CD4-positive, alpha-beta T cell (primary cell): ENCODE results near the gene TMEM151B. TPM values are rescaled to one million over a fixed set of nuclear protein-coding genes. Genes with fewer than 3 reads are reported as not detected.
A peak's percentile ranks its signal among the peaks of the same experiment; 100 is the strongest.

Experiments
- ATAC-seq: fragments of 200-7000 bp; cut with Tn5 transposase; one replicate; pipeline ENCODE4 v1.10.0; 2022; ENCODE audit warnings: mild to moderate bottlenecking; ENCODE audit not compliant: poor library complexity
- CTCF ChIA-PET: fragments of 350-600 bp; sonication (Branson Sonifier 250); formaldehyde crosslinking; loops from one replicate; lab custom pipeline; 2021; ENCODE audit warnings: antibody characterized with exemption, inconsistent platforms; lab: Charles Lee
- POLR2A ChIA-PET: fragments of 350-600 bp; sonication (Branson Sonifier 250); formaldehyde crosslinking; loops from one replicate; lab custom pipeline; 2021; ENCODE audit warnings: antibody characterized with exemption, inconsistent platforms; lab: Charles Lee
- DNase-seq, 14 experiments: peaks; one replicate each; pipeline ENCODE4 v3.0.0-alpha.2; 2013 to 2020; ENCODE audit warnings: mixed read lengths in 2 of 14
- H3K27ac ChIP-seq, 2 donors: one replicate each; pipeline versions ENCODE4 v1.5.1 to v1.7.0; 2013; ENCODE audit warnings: low read length in 2 of 2, low read depth in 1 of 2, mild to moderate bottlenecking in 1 of 2
- H3K27me3 ChIP-seq, 2 experiments: 1 replicate in 1 of 2; 2 replicates in 1 of 2; pipeline versions ENCODE4 v1.6.1 to v1.7.0; 2013; ENCODE audit warnings: low read length in 2 of 2, control low read depth in 1 of 2, mild to moderate bottlenecking in 1 of 2, moderate library complexity in 1 of 2; ENCODE audit not compliant: insufficient read depth in 2 of 2, control insufficient read depth in 1 of 2
- H3K36me3 ChIP-seq: one replicate; pipeline ENCODE4 v1.6.1; 2013; ENCODE audit warnings: low read length, control low read depth; ENCODE audit not compliant: insufficient read depth
- H3K4me1 ChIP-seq: one replicate; pipeline ENCODE4 v1.6.1; 2013; ENCODE audit warnings: low read length, control low read depth; ENCODE audit not compliant: insufficient read depth
- H3K4me3 ChIP-seq: one replicate; pipeline ENCODE4 v1.5.1; 2013; ENCODE audit warnings: mild to moderate bottlenecking, low read length, moderate library complexity
- H3K9me3 ChIP-seq, 2 experiments: 1 replicate in 1 of 2; 2 replicates in 1 of 2; pipeline versions ENCODE4 v1.6.1 to v1.7.0; 2013; ENCODE audit warnings: low read length in 2 of 2, mild to moderate bottlenecking in 2 of 2, control low read depth in 1 of 2, moderate library complexity in 1 of 2; ENCODE audit not compliant: control insufficient read depth in 1 of 2, insufficient read depth in 1 of 2
- H3K27ac Mint-ChIP-seq: one replicate; pipeline ENCODE4 v1.8.0; 2020; ENCODE audit warnings: mixed read lengths
- H3K27me3 Mint-ChIP-seq: one replicate; pipeline ENCODE4 v1.8.0; 2021; ENCODE audit warnings: mixed read lengths
- H3K36me3 Mint-ChIP-seq: one replicate; pipeline ENCODE4 v1.8.0; 2021; ENCODE audit warnings: low read depth, mixed read lengths
- H3K4me1 Mint-ChIP-seq: one replicate; pipeline ENCODE4 v1.8.0; 2021; ENCODE audit warnings: low read depth, mixed read lengths
- H3K4me3 Mint-ChIP-seq: one replicate; pipeline ENCODE4 v1.8.0; 2020; ENCODE audit warnings: mild to moderate bottlenecking, mixed read lengths
- H3K9me3 Mint-ChIP-seq: one replicate; pipeline ENCODE4 v1.8.0; 2020; ENCODE audit warnings: mixed read lengths
- intact Hi-C, 2 experiments: fragments of 100-400 bp; cut with DNase I in 1 of 2; cut with micrococcal nuclease in 1 of 2; formaldehyde crosslinking; loops; one replicate each; pipeline versions ENCODE4 v1.15.1 to v1.9.0; 2023 to 2025; cut with DNase I, micrococcal nuclease
- total RNA-seq, 174 experiments: library from RNA in 2 of 174; stranded (reverse) in 2 of 174; gene quantifications; one replicate each; pipeline ENCODE4 v1.2.3 and lab custom pipeline; 2021 to 2026
- TF ChIP-seq, protein P1 (sequence below): fragments of 200-600 bp; IDR thresholded peaks from one replicate; pipeline ENCODE4 v1.8.0; 2022; ENCODE audit warnings: antibody characterized with exemption, mild to moderate bottlenecking

The TMEM151B gene
- total RNA-seq, 2 experiments from 2014 or later = not detected

DNA sequence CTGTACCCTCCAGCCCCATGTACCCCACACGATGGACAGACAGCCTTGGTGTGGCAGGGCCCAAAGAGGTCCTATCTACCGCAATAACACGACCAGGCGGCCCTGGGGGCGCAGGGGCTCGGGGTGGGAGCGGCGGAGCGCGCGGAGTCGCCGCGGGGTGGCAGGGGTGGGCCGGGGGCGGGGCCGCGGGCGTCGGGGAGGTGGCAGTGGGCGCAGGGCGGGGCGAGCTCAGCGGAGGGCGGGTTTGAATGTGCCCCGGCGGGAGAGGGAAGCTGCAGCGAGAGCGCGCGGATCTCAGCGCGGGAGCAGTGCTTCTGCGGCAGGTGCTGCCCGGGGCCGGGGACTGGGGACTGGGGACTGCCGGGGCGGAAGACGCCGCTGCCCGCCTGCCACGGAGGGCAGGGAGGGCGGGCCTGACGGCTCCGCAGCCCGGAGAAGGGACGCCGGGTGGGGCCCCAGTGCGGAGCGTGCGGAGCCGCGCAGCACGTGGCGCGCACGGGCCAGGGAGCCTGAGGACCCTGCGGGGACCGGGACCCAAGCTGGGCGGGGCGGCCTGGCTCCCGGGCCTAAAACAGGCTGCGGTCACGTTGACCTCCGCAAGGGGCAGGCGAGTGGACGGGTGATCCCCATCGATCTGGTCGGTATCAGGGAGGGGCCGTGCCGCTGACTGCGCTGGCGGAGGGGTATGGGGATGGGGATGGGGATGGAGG, 46.8 kb upstream of the TMEM151B start, which contains the start of gene SLC29A1:
Gene SLC29A1, plus strand, starts transcription at position 277 of the 710 bp plus-strand sequence. CDS start 3,719 bp downstream, outside the sequence.
- intact Hi-C loops = loop anchor here (2.0 to 10.0 kb wide), 4 partner anchors 13 to 589 kb away; partner anchors contain the start of genes SLC35B2 (in 2 of the 2), MAD2L1BP (in 1 of the 2), MRPL14 (in 1 of the 2) and TMEM63B (in 1 of the 2)
- Mint-ChIP-seq H3K36me3 (no peaks in the 10 kb centered on the region), H3K27me3 (no peaks in the 10 kb centered on the region), H3K4me1 (peaks cover 30% of the 10 kb centered on the region), H3K27ac (no peak within 1 kb of the TSS), H3K9me3 (no peaks in the 10 kb centered on the region), H3K4me3 (peak within 1 kb of the TSS; percentile 84)
- H3K9me3 ChIP-seq = no peaks in the 10 kb centered on the region
- H3K27ac ChIP-seq = no peak within 1 kb of the TSS
- TF ChIP-seq, protein P1, sequence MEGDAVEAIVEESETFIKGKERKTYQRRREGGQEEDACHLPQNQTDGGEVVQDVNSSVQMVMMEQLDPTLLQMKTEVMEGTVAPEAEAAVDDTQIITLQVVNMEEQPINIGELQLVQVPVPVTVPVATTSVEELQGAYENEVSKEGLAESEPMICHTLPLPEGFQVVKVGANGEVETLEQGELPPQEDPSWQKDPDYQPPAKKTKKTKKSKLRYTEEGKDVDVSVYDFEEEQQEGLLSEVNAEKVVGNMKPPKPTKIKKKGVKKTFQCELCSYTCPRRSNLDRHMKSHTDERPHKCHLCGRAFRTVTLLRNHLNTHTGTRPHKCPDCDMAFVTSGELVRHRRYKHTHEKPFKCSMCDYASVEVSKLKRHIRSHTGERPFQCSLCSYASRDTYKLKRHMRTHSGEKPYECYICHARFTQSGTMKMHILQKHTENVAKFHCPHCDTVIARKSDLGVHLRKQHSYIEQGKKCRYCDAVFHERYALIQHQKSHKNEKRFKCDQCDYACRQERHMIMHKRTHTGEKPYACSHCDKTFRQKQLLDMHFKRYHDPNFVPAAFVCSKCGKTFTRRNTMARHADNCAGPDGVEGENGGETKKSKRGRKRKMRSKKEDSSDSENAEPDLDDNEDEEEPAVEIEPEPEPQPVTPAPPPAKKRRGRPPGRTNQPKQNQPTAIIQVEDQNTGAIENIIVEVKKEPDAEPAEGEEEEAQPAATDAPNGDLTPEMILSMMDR = no peak
- peak within 1 kb of the TSS; percentile 55 for H3K4me3 ChIP-seq
- peaks cover 4% of the 10 kb centered on the region in 2 experiments for H3K27me3 ChIP-seq
- ChIA-PET CTCF (interaction anchor here (0.8 to 1.8 kb wide), 8 partner anchors 11 to 89 kb away, joined by 3 to 7 read pairs (median 4); partner anchors contain the start of genes AARS2, HSP90AB1 and SLC35B2), POLR2A (interaction anchor here (0.5 to 5.8 kb wide), 7 partner anchors 14 to 46 kb away, joined by 3 to 62 read pairs (median 5); partner anchors contain the start of genes HSP90AB1, SLC35B2 and TMEM151B)
- DNase-seq = peak; percentile 72 to 92 (median 82)
- H3K36me3 ChIP-seq = no peaks in the 10 kb centered on the region
- peak; percentile 88 for ATAC-seq
- peaks cover 38% of the 10 kb centered on the region for H3K4me1 ChIP-seq

DNA sequence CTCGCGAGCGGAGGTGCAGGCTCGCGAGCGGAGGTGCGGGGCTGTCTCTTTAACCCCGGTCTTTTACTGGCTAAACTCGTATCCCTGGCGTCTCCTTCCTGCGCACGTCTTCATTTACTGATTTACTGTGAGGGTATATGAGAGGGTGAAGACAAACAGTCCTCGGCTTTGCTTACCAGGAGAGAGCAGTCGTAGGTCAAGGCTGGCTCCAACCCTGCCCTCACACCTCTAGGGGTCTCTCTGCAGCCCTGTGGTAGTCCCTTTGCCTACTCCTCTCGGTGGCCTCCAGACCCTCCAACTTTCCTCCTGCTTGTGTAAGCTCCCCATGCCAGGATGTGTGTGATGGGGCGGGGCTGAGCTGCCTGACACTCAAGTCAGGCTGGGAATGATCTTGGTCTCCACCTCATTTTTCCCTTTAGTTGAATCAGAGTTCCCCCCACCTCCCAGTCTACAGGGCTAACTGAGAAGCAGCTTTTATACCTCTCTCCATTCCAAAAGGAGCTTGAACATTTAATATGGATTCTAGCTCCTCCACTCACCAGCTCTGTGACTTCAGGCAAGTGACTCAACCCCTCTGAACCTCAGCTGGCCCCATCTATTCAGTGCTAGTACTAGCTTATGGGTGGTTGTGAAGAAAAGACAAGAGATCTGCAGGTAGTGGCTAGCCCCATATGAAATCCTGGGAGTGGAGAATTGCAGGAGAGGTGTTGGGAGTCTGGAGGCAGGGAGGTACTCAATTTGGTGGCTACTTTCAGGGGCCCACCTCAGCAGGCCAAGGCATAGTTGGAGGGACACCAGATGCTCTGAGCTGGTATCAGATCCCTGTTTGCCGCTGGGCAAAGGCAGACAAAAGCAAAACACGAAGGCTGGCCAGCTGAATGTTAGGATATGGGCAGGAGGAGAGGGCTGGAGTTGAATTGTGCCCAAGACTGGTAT, 46.0 kb upstream of the TMEM151B start:
- intact Hi-C loops = loop anchor here (2.0 to 10.0 kb wide), 3 partner anchors 33 to 589 kb away; partner anchors contain the start of genes SLC35B2 (in 2 of the 2), MAD2L1BP (in 1 of the 2), MRPL14 (in 1 of the 2) and TMEM63B (in 1 of the 2)

More for the DNA sequence above, 46.0 kb upstream of the TMEM151B start:
- POLR2A ChIA-PET = interaction anchor here (0.5 to 5.8 kb wide), 6 partner anchors 13 to 52 kb away, joined by 3 to 62 read pairs (median 4); partner anchors contain the start of genes HSP90AB1, SLC35B2 and TMEM151B
- Mint-ChIP-seq H3K36me3 (no peaks in the 10 kb centered on the region), H3K27me3 (no peaks in the 10 kb centered on the region), H3K4me1 (peaks cover 28% of the 10 kb centered on the region), H3K27ac (no peak overlapping the region), H3K4me3 (peak overlapping the region; percentile 84), H3K9me3 (no peaks in the 10 kb centered on the region)
- TF ChIP-seq, protein P1 = no peak
- peak overlapping the region; percentile 55 for H3K4me3 ChIP-seq
- H3K36me3 ChIP-seq = no peaks in the 10 kb centered on the region
- peaks cover under 1 to 1% of the 10 kb centered on the region in 2 experiments for H3K27me3 ChIP-seq
- H3K27ac ChIP-seq = no peak overlapping the region
- CTCF ChIA-PET = interaction anchor here (0.6 to 1.8 kb wide), 9 partner anchors 11 to 89 kb away, joined by 3 to 7 read pairs (median 4); partner anchors contain the start of genes AARS2, HSP90AB1 and SLC35B2
- peaks cover 33% of the 10 kb centered on the region for H3K4me1 ChIP-seq
- ATAC-seq (no peak), DNase-seq (peak in 1 of 14 experiments; percentile 24)
- no peaks in the 10 kb centered on the region for H3K9me3 ChIP-seq
